NT2/D1 (cell line): ENCODE measurements around the gene ZNF618.

Experiments
- SUZ12 ChIP-seq: IDR thresholded peaks from 2 replicates; pipeline ENCODE4 v1.6.1; 2011; ENCODE audit not compliant: insufficient read length, insufficient read depth; ENCODE audit errors: extremely low read depth
- ZNF274 ChIP-seq: IDR thresholded peaks from 2 replicates; pipeline ENCODE4 v1.6.1; 2011; ENCODE audit warnings: mild to moderate bottlenecking, low read depth, low read length

- TF ChIP-seq ZNF274 (no peak), SUZ12 (no peak)
These were observed 206.1 kb downstream of the ZNF618 start for GRCh38 chr9:114082017-114082762.
